ENCODE results near the gene STARD9.

GRCh38 chr15:42691770-42692169 lies 116.4 kb downstream of the STARD9 start:
- TF ChIP-seq, protein P1, sequence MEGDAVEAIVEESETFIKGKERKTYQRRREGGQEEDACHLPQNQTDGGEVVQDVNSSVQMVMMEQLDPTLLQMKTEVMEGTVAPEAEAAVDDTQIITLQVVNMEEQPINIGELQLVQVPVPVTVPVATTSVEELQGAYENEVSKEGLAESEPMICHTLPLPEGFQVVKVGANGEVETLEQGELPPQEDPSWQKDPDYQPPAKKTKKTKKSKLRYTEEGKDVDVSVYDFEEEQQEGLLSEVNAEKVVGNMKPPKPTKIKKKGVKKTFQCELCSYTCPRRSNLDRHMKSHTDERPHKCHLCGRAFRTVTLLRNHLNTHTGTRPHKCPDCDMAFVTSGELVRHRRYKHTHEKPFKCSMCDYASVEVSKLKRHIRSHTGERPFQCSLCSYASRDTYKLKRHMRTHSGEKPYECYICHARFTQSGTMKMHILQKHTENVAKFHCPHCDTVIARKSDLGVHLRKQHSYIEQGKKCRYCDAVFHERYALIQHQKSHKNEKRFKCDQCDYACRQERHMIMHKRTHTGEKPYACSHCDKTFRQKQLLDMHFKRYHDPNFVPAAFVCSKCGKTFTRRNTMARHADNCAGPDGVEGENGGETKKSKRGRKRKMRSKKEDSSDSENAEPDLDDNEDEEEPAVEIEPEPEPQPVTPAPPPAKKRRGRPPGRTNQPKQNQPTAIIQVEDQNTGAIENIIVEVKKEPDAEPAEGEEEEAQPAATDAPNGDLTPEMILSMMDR (IDR thresholded peaks at IDR 0.05) = no peak
- no peak for TF ChIP-seq POLR2A (IDR thresholded peaks at IDR 0.05)

All from uterus (tissue), 2 donors.